Gastroesophageal sphincter (tissue), 3 donors: ENCODE data around the gene PIK3R1.

Experiments used
- CTCF ChIP-seq, 4 experiments: fragments of 200-600 bp in 2 of 4; fragments of 450-650 bp in 2 of 4; sonication (generic) in 1 of 4; IDR thresholded peaks; one replicate each; pipeline ENCODE4 v1.5.1; 2017 to 2019; ENCODE audit warnings: antibody characterized with exemption in 4 of 4, mild to moderate bottlenecking in 2 of 4, moderate library complexity in 2 of 4
- EP300 ChIP-seq: sonication (generic); formaldehyde crosslinking; IDR thresholded peaks from one replicate; pipeline ENCODE4 v1.6.1; 2017; ENCODE audit warnings: antibody characterized with exemption, mild to moderate bottlenecking

GRCh38 chr5:68248896-68249295 is 33.3 kb downstream of the PIK3R1 start:
- no peak for TF ChIP-seq CTCF (IDR thresholded peaks at IDR 0.05)
- no peak for TF ChIP-seq EP300
